GM21367 (cell line): ENCODE results near the gene AGER.
"Not testable (repeated sequence)": the region's sequence is repeated elsewhere in the genome, so short reads cannot be mapped to it uniquely, and the experiment has no call there.

Experiments used
- ATAC-seq: cut with Tn5 transposase; IDR thresholded peaks from one replicate; pipeline ENCODE4 v1.9.1; 2021; ENCODE audit not compliant: unreplicated experiment

AGER gene

GRCh38 chr6:32151181-32151862 lies 32.7 kb downstream of the AGER start:
- ATAC-seq: no peak

- no peak for ATAC-seq
Observed at GRCh38 chr6:32149932-32150870, 33.9 kb downstream of the AGER start.

GRCh38 chr6:32149092-32149755 lies 34.8 kb downstream of the AGER start:
- no peak for ATAC-seq

GRCh38 chr6:32148289-32149091 lies 35.6 kb downstream of the AGER start:
- no peak for ATAC-seq

GRCh38 chr6:32147401-32148132 lies 36.5 kb downstream of the AGER start:
- ATAC-seq: no peak

GRCh38 chr6:32146687-32147086 lies 37.4 kb downstream of the AGER start:
- ATAC-seq: no peak

- no peak for ATAC-seq
Observed at GRCh38 chr6:32146287-32146686, 37.8 kb downstream of the AGER start.

GRCh38 chr6:32144238-32144637 lies 39.8 kb downstream of the AGER start:
- ATAC-seq: not testable (repeated sequence)

GRCh38 chr6:32140420-32141046 lies 43.5 kb downstream of the AGER start:
- no peak for ATAC-seq

- no peak for ATAC-seq
Observed at GRCh38 chr6:32139590-32139989, 44.5 kb downstream of the AGER start.

GRCh38 chr6:32137454-32137853 lies 46.6 kb downstream of the AGER start:
- no peak for ATAC-seq

GRCh38 chr6:32133786-32134185 lies 50.3 kb downstream of the AGER start:
- no peak for ATAC-seq

GRCh38 chr6:32132110-32132509 lies 51.9 kb downstream of the AGER start:
- ATAC-seq: no peak

GRCh38 chr6:32131439-32131948 lies 52.6 kb downstream of the AGER start:
- no peak for ATAC-seq
